ENCODE measurements around the gene RASAL2. TPM values are rescaled to one million over a fixed set of nuclear protein-coding genes. Genes with fewer than 3 reads are reported as not detected.

Gene RASAL2
- total and polyA plus RNA-seq, 2 experiments from 2014 or later: 16.0 to 42.2 TPM

DNA sequence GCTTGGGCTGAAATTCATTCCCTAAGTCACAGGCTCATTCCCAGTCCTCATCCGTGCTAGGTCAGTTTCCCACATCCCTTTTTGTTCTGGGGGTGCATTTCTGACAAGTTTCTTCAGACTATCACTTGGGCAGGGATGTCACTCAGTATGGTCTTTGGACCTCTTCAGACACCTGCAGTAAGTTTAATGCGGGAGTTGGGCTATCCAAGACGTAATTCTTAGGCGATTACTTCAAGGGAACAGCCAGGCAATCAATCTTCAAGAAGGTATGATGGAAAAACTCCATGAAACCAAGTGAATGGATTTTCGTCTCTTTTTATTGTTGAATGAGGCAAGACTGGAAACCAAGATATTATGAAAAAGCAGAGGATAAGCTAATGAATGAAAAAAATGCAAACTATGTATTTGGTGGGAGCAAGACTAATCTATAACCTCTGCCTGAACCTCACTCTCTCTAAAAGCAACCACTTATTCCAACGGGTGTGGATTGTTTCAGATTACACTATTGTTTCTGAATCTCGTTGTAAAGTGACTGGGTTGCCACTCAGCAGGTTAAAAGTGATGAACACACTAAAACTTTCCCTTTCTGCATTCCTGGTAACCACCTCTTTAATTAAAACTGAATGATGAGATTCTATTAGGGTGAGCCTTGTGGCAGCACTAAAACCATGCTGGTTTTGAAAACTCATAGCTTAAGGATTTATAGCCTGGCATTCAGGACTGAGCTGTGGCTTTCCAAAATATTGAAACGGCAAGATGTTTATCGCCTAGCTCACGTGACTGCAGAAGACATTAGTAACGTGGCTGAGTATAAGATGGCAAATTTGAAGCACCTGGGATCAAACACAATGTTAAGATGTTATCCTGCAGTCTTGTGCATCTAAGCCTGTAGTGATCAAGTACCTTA is 1.1 kb downstream of the RASAL2 start:
- Histone ChIP-seq H2AFZ (no peak overlapping the region), H3K4me2 (peak overlapping the region; percentile 95), H3K79me2 (replicated peaks; ENCODE audit: insufficient read depth) (peaks cover 60% of the 10 kb centered on the region), H3F3A (replicated peaks; ENCODE audit: low read depth) (0 out of 2 replicates have a peak, but pooled peaks cover 3% of the 10 kb centered on the region), H3K36me3 (ENCODE audit: insufficient read depth) (no peaks in the 10 kb centered on the region), H3K27ac (ENCODE audit: low read depth) (peak overlapping the region; percentile 61; the same call in 1 of the 2 replicates), H3K4me3 (peak overlapping the region; percentile 87), H3K27me3 (ENCODE audit: insufficient read depth) (no peaks in the 10 kb centered on the region), H3K9me2 (ENCODE audit: insufficient read depth) (no peaks in the 10 kb centered on the region), H3K4me1 (ENCODE audit: insufficient read depth) (peaks cover 43% of the 10 kb centered on the region), H4K20me1 (replicated peaks; ENCODE audit: insufficient read depth) (peaks cover 24% of the 10 kb centered on the region)
- Mint-ChIP-seq H3K27ac (no peak overlapping the region), H3K4me1 (peaks cover 43% of the 10 kb centered on the region), H3K36me3 (ENCODE audit: low read depth) (no peaks in the 10 kb centered on the region), H3K27me3 (ENCODE audit: insufficient read depth, low read depth, poor library complexity) (peaks cover 4% of the 10 kb centered on the region), H3K9me3 (no peaks in the 10 kb centered on the region), H3K4me3 (peak overlapping the region; percentile 93)
- DNase-seq (ENCODE audit: low spot score) (no peak), ATAC-seq (no peak)
- TF ChIP-seq EZH2 (IDR thresholded peaks at IDR 0.05; ENCODE audit: low read depth, unreplicated experiment) (no peak), CREB1 (CRISPR knock-in tag; IDR thresholded peaks at IDR 0.05; ENCODE audit: low read depth) (no peak), NANOG (IDR thresholded peaks at IDR 0.05; ENCODE audit: borderline replicate concordance) (no peak), ZNF331 (CRISPR knock-in tag; IDR thresholded peaks at IDR 0.05; ENCODE audit: low read depth) (no peak), ZNF462 (CRISPR knock-in tag; IDR thresholded peaks at IDR 0.05) (no peak), EZH2phosphoT487 (IDR thresholded peaks at IDR 0.05; ENCODE audit: unreplicated experiment) (no peak), STAT1 (IDR thresholded peaks at IDR 0.05; ENCODE audit: unreplicated experiment) (no peak)
- TF ChIP-seq, protein P1, sequence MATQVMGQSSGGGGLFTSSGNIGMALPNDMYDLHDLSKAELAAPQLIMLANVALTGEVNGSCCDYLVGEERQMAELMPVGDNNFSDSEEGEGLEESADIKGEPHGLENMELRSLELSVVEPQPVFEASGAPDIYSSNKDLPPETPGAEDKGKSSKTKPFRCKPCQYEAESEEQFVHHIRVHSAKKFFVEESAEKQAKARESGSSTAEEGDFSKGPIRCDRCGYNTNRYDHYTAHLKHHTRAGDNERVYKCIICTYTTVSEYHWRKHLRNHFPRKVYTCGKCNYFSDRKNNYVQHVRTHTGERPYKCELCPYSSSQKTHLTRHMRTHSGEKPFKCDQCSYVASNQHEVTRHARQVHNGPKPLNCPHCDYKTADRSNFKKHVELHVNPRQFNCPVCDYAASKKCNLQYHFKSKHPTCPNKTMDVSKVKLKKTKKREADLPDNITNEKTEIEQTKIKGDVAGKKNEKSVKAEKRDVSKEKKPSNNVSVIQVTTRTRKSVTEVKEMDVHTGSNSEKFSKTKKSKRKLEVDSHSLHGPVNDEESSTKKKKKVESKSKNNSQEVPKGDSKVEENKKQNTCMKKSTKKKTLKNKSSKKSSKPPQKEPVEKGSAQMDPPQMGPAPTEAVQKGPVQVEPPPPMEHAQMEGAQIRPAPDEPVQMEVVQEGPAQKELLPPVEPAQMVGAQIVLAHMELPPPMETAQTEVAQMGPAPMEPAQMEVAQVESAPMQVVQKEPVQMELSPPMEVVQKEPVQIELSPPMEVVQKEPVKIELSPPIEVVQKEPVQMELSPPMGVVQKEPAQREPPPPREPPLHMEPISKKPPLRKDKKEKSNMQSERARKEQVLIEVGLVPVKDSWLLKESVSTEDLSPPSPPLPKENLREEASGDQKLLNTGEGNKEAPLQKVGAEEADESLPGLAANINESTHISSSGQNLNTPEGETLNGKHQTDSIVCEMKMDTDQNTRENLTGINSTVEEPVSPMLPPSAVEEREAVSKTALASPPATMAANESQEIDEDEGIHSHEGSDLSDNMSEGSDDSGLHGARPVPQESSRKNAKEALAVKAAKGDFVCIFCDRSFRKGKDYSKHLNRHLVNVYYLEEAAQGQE (IDR thresholded peaks at IDR 0.05; ENCODE audit: unreplicated experiment): no peak
- TF ChIP-seq, protein P2, sequence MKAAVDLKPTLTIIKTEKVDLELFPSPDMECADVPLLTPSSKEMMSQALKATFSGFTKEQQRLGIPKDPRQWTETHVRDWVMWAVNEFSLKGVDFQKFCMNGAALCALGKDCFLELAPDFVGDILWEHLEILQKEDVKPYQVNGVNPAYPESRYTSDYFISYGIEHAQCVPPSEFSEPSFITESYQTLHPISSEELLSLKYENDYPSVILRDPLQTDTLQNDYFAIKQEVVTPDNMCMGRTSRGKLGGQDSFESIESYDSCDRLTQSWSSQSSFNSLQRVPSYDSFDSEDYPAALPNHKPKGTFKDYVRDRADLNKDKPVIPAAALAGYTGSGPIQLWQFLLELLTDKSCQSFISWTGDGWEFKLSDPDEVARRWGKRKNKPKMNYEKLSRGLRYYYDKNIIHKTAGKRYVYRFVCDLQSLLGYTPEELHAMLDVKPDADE (IDR thresholded peaks at IDR 0.05): no peak

Measured in GM23338 (cell line).